ENCODE data around the gene RIMBP2.

DNA sequence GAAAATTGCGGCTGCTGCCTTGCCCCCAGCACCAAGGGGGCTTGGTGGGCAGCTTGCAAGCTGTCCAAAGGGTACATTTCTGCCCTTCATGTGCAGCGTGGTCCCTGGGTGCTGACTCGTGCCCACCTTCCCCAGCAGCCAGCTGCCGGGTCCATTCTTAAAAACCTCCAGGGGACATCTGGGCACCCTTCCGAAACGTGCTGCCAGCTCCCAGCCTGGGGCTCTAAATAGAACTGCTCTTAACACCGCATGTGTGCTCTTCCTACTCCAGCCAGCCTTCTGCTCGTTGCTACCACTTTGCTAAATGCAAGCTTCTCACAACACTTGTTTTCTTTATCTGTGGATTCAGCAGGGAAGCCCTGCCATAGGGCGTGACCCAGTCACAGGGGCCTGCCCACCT is 66.0 kb downstream of the RIMBP2 start:
- TF ChIP-seq POLR2A (IDR thresholded peaks at IDR 0.05), result no peak
- TF ChIP-seq, protein P1, sequence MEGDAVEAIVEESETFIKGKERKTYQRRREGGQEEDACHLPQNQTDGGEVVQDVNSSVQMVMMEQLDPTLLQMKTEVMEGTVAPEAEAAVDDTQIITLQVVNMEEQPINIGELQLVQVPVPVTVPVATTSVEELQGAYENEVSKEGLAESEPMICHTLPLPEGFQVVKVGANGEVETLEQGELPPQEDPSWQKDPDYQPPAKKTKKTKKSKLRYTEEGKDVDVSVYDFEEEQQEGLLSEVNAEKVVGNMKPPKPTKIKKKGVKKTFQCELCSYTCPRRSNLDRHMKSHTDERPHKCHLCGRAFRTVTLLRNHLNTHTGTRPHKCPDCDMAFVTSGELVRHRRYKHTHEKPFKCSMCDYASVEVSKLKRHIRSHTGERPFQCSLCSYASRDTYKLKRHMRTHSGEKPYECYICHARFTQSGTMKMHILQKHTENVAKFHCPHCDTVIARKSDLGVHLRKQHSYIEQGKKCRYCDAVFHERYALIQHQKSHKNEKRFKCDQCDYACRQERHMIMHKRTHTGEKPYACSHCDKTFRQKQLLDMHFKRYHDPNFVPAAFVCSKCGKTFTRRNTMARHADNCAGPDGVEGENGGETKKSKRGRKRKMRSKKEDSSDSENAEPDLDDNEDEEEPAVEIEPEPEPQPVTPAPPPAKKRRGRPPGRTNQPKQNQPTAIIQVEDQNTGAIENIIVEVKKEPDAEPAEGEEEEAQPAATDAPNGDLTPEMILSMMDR (IDR thresholded peaks at IDR 0.05), result no peak

Measured in uterus (tissue), 2 donors.